K562 (cell line): Measurements from ENCODE around the gene DAGLB. TPM values are rescaled to one million over a fixed set of nuclear protein-coding genes. Genes with fewer than 3 reads are reported as not detected.

ENCODE experiments used
- ATAC-seq: fragments of 200-7000 bp; cut with Tn5 transposase; 3 replicates; pipeline ENCODE4 v1.9.1; 2020; ENCODE audit warnings: moderate library complexity
- BruUV-seq: library from RNA; stranded (reverse); fragments of 400-500 nt; replicated peaks from 2 replicates; lab custom pipeline; 2021; lab: Mats Ljungman, UMichigan
- CTCF ChIA-PET: fragments of 300-600 bp; formaldehyde crosslinking; extraction: SDS; loops from one replicate; lab custom pipeline; 2021; ENCODE audit warnings: low intra/inter-chr PET ratio; lab: Yijun Ruan, JAX
- POLR2A ChIA-PET: fragments of 300-600, 350-650 bp; sonication (Branson Sonifier 250); formaldehyde crosslinking; extraction: SDS; loops from one replicate; lab custom pipeline; 2021; ENCODE audit warnings: antibody characterized with exemption, inconsistent platforms; lab: Yijun Ruan, JAX
- DNase-seq, 4 experiments: peaks; one replicate each; pipeline versions ENCODE4 v3.0.0 to v3.0.0-alpha.2; 2011 to 2018; ENCODE audit warnings: low spot score in 3 of 4, mixed read lengths in 3 of 4; ENCODE audit errors: extremely low read depth in 1 of 4
- FAIRE-seq: peaks from 2 replicates; lab custom pipeline; 2011; peaks lifted over from hg19 to GRCh38; lab: Jason Lieb, UNC
- H2AFZ ChIP-seq: 2 replicates; pipeline ENCODE4 v1.6.0; 2011; ENCODE audit warnings: low read depth, low read length, control low read depth, inconsistent platforms
- H3K27ac ChIP-seq: fragments of 200-600 bp; 3 replicates; pipeline ENCODE4 v1.8.0; 2011; ENCODE audit warnings: low read depth, mild to moderate bottlenecking, control low read depth, inconsistent platforms, low read length, moderate library complexity, mixed read lengths; ENCODE audit errors: extremely low read depth
- H3K27me3 ChIP-seq, 2 experiments: fragments of 300-600 bp in 1 of 2; 2 replicates in 1 of 2; 3 replicates in 1 of 2; pipeline versions ENCODE4 v1.6.0 to v1.8.0; 2011; ENCODE audit warnings: inconsistent platforms in 2 of 2, low read length in 2 of 2, mild to moderate bottlenecking in 1 of 2, mixed read lengths in 1 of 2, moderate library complexity in 1 of 2; ENCODE audit not compliant: control insufficient read depth in 2 of 2, insufficient read depth in 2 of 2
- H3K36me3 ChIP-seq: fragments of 300-600 bp; 3 replicates; pipeline ENCODE4 v1.8.0; 2011; ENCODE audit warnings: mild to moderate bottlenecking, low read length, inconsistent platforms; ENCODE audit not compliant: control insufficient read depth, insufficient read depth
- H3K4me1 ChIP-seq, 2 experiments: fragments of 200-600 bp in 1 of 2; replicated peaks in 1 of 2; 2 replicates in 1 of 2; 3 replicates in 1 of 2; pipeline versions ENCODE4 v1.5.1 to v1.8.0; 2011; ENCODE audit warnings: inconsistent platforms in 2 of 2, low read length in 2 of 2, mild to moderate bottlenecking in 1 of 2, mixed read lengths in 1 of 2, moderate library complexity in 1 of 2; ENCODE audit not compliant: control insufficient read depth in 2 of 2, insufficient read depth in 2 of 2
- H3K4me2 ChIP-seq: 2 replicates; pipeline ENCODE4 v1.6.1; 2011; ENCODE audit warnings: low read length, control low read depth, inconsistent platforms, mixed read lengths; ENCODE audit not compliant: insufficient read depth
- H3K4me3 ChIP-seq: fragments of 200-600 bp; sonication (generic), shearing (Covaris generic); 2 replicates; pipeline ENCODE4 v1.5.1; 2016; ENCODE audit warnings: control low read depth, inconsistent platforms
- H3K79me2 ChIP-seq: fragments of 200-600 bp; 3 replicates; pipeline ENCODE4 v1.8.0; 2011; ENCODE audit warnings: low read length, inconsistent platforms; ENCODE audit not compliant: control insufficient read depth, insufficient read depth
- H3K9ac ChIP-seq, 2 experiments: 2 replicates each; pipeline versions ENCODE4 v1.6.0 to v1.6.1; 2011; ENCODE audit warnings: low read depth in 2 of 2, low read length in 2 of 2, control low read depth in 1 of 2, inconsistent platforms in 1 of 2, mild to moderate bottlenecking in 1 of 2, mixed read lengths in 1 of 2; ENCODE audit not compliant: insufficient read depth in 1 of 2
- H3K9me1 ChIP-seq: one replicate; pipeline ENCODE4 v1.6.0; 2011; ENCODE audit warnings: inconsistent platforms, mild to moderate bottlenecking, low read length, moderate library complexity; ENCODE audit not compliant: control insufficient read depth, insufficient read depth
- H3K9me3 ChIP-seq: replicated peaks from 2 replicates; pipeline ENCODE4 v1.5.1; 2011; ENCODE audit warnings: low read depth, low read length, inconsistent platforms; ENCODE audit not compliant: control insufficient read depth, insufficient read depth
- H4K20me1 ChIP-seq: replicated peaks from 2 replicates; pipeline ENCODE4 v1.6.1; 2011; ENCODE audit warnings: low read length, inconsistent platforms, mixed read lengths; ENCODE audit not compliant: control insufficient read depth, insufficient read depth
- CBFA2T3 ChIP-seq: fragments of 450-650 bp; IDR thresholded peaks from 2 replicates; pipeline ENCODE4 v1.6.1; 2017
- ELF4 ChIP-seq: fragments of 450-650 bp; formaldehyde crosslinking; IDR thresholded peaks from 2 replicates; pipeline ENCODE4 v1.4.0; 2022; ENCODE audit warnings: missing genetic modification characterization
- EP300 ChIP-seq: IDR thresholded peaks from 2 replicates; pipeline ENCODE4 v1.6.1; 2012; ENCODE audit warnings: low read length, improper control_type of control experiment
- HIVEP1 ChIP-seq: fragments of 250-450 bp; sonication (Bioruptor Pico); IDR thresholded peaks from 2 replicates; pipeline ENCODE4 v1.4.0; 2020; ENCODE audit warnings: mild to moderate bottlenecking
- HMG20A ChIP-seq: fragments of 450-650 bp; formaldehyde crosslinking; conservative IDR thresholded peaks from 2 replicates; pipeline ENCODE4 v1.4.0; 2020; ENCODE audit warnings: mild to moderate bottlenecking, mixed read lengths
- MAFK ChIP-seq: IDR thresholded peaks from 2 replicates; pipeline ENCODE4 v1.6.1; 2011; ENCODE audit warnings: low read length, improper control_type of control experiment
- MIER1 ChIP-seq: fragments of 450-650 bp; IDR thresholded peaks from 2 replicates; pipeline ENCODE4 v1.6.1; 2016; ENCODE audit warnings: antibody characterized with exemption, mild to moderate bottlenecking, low read depth
- RFX7 ChIP-seq: fragments of 250-450 bp; sonication (Bioruptor Pico); IDR thresholded peaks from 2 replicates; pipeline ENCODE4 v1.5.1; 2021; ENCODE audit warnings: mild to moderate bottlenecking
- TEAD4 ChIP-seq, 2 experiments: sonication (generic) in 1 of 2; formaldehyde crosslinking in 1 of 2; IDR thresholded peaks; 2 replicates each; pipeline versions ENCODE4 v1.6.1 to v1.8.0; 2012 to 2022; ENCODE audit warnings: borderline replicate concordance in 1 of 2, inconsistent platforms in 1 of 2, low read length in 1 of 2, mild to moderate bottlenecking in 1 of 2, missing genetic modification reagents in 1 of 2
- ZKSCAN1 ChIP-seq: fragments of 150-350 bp; IDR thresholded peaks from 2 replicates; pipeline ENCODE4 v1.6.1; 2016; ENCODE audit warnings: low read depth, low read length
- ZNF12 ChIP-seq: sonication (generic); formaldehyde crosslinking; IDR thresholded peaks from 2 replicates; pipeline ENCODE4 v1.4.0; 2020; ENCODE audit warnings: mild to moderate bottlenecking, missing genetic modification reagents
- ZNF507 ChIP-seq: conservative IDR thresholded peaks from 2 replicates; pipeline ENCODE4 v1.6.1; 2017; ENCODE audit warnings: missing genetic modification characterization, missing compliant biosample characterization
- WGBS: fragments of 100-300 bp; shearing (Covaris generic); methylation state at CpG from one replicate; pipeline ENCODE4 v1.1.6; 2016; ENCODE audit warnings: low coverage, mixed read lengths; ENCODE audit not compliant: insufficient coverage; ENCODE audit errors: missing lambda C conversion rate; 5-methylcytosine and 5-hydroxymethylcytosine counted together
- in situ Hi-C: fragments of 300-500 bp; cut with MboI; formaldehyde crosslinking; loops from 4 replicates; pipeline ENCODE4 v1.15.0; 2018; ENCODE audit warnings: inconsistent platforms, mixed read lengths
- intact Hi-C: fragments of 100-400 bp; cut with micrococcal nuclease; formaldehyde crosslinking; loops from 2 replicates; pipeline ENCODE4 v1.14.2; 2022
- polyA plus RNA-seq, 8 experiments: library from polyadenylated mRNA; depleted of rRNA in 4 of 8; stranded (reverse) in 5 of 8; unstranded in 3 of 8; fragments of >200 nt; fragmentation: Nextera tagmentation in 2 of 8; fragmentation: Illumina TruSeq in 1 of 8; extraction: Ambion mirVana in 2 of 8; extraction: Trizol in 1 of 8; gene quantifications; 2 replicates each; pipeline versions ENCODE4 v1.2.1 to v1.2.3, GENCODE V29; 2011 to 2014; ENCODE audit warnings: inconsistent platforms in 1 of 8, missing spikeins in 1 of 8
- total RNA-seq, 7 experiments: library from RNA; depleted of rRNA in 6 of 7; stranded (reverse); fragments of >200 nt in 6 of 7; fragmentation: Illumina TruSeq in 2 of 7; extraction: Trizol in 2 of 7; gene quantifications; 2 replicates each; pipeline versions ENCODE4 v1.2.1 to v1.2.3, GENCODE V29; 2011 to 2021; ENCODE audit warnings: low replicate concordance in 1 of 7
- TF ChIP-seq, protein P1 (sequence below): IDR thresholded peaks from 3 replicates; pipeline ENCODE4 v1.6.1; 2011; ENCODE audit warnings: borderline replicate concordance, mild to moderate bottlenecking, moderate library complexity; ENCODE audit not compliant: insufficient read length; ENCODE audit errors: extremely low read depth
- TF ChIP-seq, protein P2 (sequence below): sonication (generic); formaldehyde crosslinking; IDR thresholded peaks from 2 replicates; pipeline ENCODE4 v1.8.1; 2023; ENCODE audit warnings: mild to moderate bottlenecking, missing genetic modification reagents
- TF ChIP-seq, protein P3 (sequence below): fragments of 250-450 bp; sonication (Bioruptor Pico); IDR thresholded peaks from 2 replicates; pipeline ENCODE4 v1.8.0; 2022; ENCODE audit warnings: inconsistent platforms, mild to moderate bottlenecking, moderate library complexity, borderline replicate concordance

Gene DAGLB
- total and polyA plus RNA-seq, 9 of the 15 experiments (the other 6 are each of a cell fraction or from before 2014, with no cell fraction given): 0.92 to 16.4 (median 9.3) TPM

DNA sequence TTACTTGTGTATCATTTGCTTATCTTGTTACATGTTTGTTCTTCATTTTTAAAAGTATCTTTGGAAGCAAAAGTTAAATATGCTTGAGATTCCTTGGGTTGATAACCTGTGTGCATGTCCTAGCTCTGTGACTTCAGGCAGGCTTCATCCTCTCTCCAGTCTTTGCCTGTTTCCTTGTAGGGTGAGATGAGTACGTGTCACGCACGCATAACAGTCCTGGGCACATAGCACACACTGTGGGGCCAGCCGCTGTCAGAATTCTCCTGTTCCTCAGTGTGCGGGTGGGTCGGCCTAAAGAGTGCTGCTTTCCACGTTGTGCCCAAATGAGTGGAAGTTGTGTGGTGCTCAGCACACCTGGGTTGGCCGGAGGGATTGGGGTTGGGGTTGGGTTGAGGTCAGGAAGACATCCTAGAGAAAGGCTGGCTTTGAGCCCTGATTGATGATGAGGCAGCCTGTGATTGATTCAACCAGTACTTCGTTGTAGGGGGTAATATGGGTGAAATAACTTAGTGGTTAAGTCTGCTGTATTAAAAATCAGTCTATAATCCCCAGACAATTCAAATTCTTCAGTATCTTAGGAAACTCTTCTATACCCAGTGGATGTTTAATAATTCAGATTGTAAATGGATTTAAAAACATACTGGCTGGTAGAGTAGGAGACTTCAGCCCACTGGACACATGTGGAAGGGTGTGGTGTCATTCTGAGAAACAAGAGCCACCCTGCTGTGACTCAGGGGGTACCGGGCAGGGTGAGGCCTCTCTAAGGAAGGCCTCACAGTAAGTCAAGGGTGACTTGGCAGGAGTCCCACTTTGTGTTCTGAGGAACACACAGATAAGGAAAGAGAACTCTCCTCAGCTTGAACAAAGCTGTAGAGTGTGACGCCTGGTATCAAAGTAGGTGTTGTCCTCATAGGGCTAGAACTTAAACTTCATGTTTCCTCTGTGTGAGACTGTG is 54.8 kb downstream of the DAGLB start:
- intact Hi-C loops: loop anchor here (5.0 kb wide), 1 partner anchor 36 kb away; no protein-coding TSS in a partner anchor
- Histone ChIP-seq H3K27me3 (no peaks in the 10 kb centered on the region), H3K4me3 (no peak overlapping the region; the same call in 1 of the 2 replicates), H3K4me2 (peak overlapping the region; percentile 63), H2AFZ (no peak overlapping the region), H3K79me2 (peaks cover 82% of the 10 kb centered on the region), H3K27ac (peak overlapping the region; percentile 73), H3K36me3 (peaks cover 65% of the 10 kb centered on the region), H4K20me1 (peaks cover 29% of the 10 kb centered on the region), H3K9me3 (no peaks in the 10 kb centered on the region), H3K4me1 (peaks cover 33 to 42% of the 10 kb centered on the region in 2 experiments), H3K9me1 (peaks cover 11% of the 10 kb centered on the region), H3K9ac (peak overlapping the region; percentile 39 to 71; a peak in 2 of 4 replicates)
- ATAC-seq (peak; percentile 96), DNase-seq (peak; percentile 72 to 99 (median 84)), FAIRE-seq (peak; percentile 100)
- 10% methylated on average over 11 of the region's 11 CpGs for WGBS
- POLR2A ChIA-PET: interaction anchor here (0.6 to 5.0 kb wide), 9 partner anchors 9 to 626 kb away, joined by 3 to 30 read pairs (median 3); no protein-coding TSS in a partner anchor
- CTCF ChIA-PET: no interaction called here
- BruUV-seq: no TSS peak
- in situ Hi-C loops: no loop called here
- no peak for TF ChIP-seq ZNF507 (tag)
- TF ChIP-seq, protein P1, sequence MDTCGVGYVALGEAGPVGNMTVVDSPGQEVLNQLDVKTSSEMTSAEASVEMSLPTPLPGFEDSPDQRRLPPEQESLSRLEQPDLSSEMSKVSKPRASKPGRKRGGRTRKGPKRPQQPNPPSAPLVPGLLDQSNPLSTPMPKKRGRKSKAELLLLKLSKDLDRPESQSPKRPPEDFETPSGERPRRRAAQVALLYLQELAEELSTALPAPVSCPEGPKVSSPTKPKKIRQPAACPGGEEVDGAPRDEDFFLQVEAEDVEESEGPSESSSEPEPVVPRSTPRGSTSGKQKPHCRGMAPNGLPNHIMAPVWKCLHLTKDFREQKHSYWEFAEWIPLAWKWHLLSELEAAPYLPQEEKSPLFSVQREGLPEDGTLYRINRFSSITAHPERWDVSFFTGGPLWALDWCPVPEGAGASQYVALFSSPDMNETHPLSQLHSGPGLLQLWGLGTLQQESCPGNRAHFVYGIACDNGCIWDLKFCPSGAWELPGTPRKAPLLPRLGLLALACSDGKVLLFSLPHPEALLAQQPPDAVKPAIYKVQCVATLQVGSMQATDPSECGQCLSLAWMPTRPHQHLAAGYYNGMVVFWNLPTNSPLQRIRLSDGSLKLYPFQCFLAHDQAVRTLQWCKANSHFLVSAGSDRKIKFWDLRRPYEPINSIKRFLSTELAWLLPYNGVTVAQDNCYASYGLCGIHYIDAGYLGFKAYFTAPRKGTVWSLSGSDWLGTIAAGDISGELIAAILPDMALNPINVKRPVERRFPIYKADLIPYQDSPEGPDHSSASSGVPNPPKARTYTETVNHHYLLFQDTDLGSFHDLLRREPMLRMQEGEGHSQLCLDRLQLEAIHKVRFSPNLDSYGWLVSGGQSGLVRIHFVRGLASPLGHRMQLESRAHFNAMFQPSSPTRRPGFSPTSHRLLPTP: no peak
- no peak for TF ChIP-seq HIVEP1 (CRISPR knock-in tag)
- no peak for TF ChIP-seq ZNF12 (CRISPR knock-in tag)
- no peak for TF ChIP-seq ELF4 (CRISPR knock-in tag)
- peak; percentile 68 for TF ChIP-seq ZKSCAN1
- TF ChIP-seq, protein P2, sequence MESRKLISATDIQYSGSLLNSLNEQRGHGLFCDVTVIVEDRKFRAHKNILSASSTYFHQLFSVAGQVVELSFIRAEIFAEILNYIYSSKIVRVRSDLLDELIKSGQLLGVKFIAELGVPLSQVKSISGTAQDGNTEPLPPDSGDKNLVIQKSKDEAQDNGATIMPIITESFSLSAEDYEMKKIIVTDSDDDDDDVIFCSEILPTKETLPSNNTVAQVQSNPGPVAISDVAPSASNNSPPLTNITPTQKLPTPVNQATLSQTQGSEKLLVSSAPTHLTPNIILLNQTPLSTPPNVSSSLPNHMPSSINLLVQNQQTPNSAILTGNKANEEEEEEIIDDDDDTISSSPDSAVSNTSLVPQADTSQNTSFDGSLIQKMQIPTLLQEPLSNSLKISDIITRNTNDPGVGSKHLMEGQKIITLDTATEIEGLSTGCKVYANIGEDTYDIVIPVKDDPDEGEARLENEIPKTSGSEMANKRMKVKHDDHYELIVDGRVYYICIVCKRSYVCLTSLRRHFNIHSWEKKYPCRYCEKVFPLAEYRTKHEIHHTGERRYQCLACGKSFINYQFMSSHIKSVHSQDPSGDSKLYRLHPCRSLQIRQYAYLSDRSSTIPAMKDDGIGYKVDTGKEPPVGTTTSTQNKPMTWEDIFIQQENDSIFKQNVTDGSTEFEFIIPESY: no peak
- no peak; the same call in 1 of the 2 replicates for TF ChIP-seq MAFK
- TF ChIP-seq, protein P3, sequence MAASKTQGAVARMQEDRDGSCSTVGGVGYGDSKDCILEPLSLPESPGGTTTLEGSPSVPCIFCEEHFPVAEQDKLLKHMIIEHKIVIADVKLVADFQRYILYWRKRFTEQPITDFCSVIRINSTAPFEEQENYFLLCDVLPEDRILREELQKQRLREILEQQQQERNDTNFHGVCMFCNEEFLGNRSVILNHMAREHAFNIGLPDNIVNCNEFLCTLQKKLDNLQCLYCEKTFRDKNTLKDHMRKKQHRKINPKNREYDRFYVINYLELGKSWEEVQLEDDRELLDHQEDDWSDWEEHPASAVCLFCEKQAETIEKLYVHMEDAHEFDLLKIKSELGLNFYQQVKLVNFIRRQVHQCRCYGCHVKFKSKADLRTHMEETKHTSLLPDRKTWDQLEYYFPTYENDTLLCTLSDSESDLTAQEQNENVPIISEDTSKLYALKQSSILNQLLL (CRISPR knock-in tag): no peak
- no peak for TF ChIP-seq HMG20A (CRISPR knock-in tag)
- no peak for TF ChIP-seq MIER1
- TF ChIP-seq RFX7 (CRISPR knock-in tag): no peak
- 0 out of 2 replicates have a peak, but pooled peaks have one; percentile 47 for TF ChIP-seq TEAD4 (IDR thresholded peaks at IDR 0.05; ENCODE audit: low read length)
- TF ChIP-seq TEAD4 (CRISPR knock-in tag; IDR thresholded peaks at IDR 0.05; ENCODE audit: borderline replicate concordance): no peak
- peak; percentile 82 for TF ChIP-seq CBFA2T3
- TF ChIP-seq EP300: peak; percentile 81
